Effector memory CD4-positive, alpha-beta T cell (primary cell): ENCODE results near the gene HSD3B1.
"Not testable (repeated sequence)": the region's sequence is repeated elsewhere in the genome, so short reads cannot be mapped to it uniquely, and the experiment has no call there.

ENCODE experiments used
- DNase-seq, 3 donors: peaks; one replicate each; pipeline ENCODE4 v3.0.0-alpha.2; 2020
- H3K27ac ChIP-seq: 2 replicates; pipeline ENCODE4 v1.7.0; 2013; ENCODE audit warnings: mild to moderate bottlenecking, low read length, moderate library complexity; ENCODE audit not compliant: insufficient read depth, poor library complexity, severe bottlenecking
- H3K27me3 ChIP-seq: replicated peaks from 2 replicates; pipeline ENCODE4 v1.7.0; 2013; ENCODE audit warnings: mild to moderate bottlenecking, low read length; ENCODE audit not compliant: insufficient read depth, control insufficient read depth, poor library complexity, severe bottlenecking
- H3K36me3 ChIP-seq: 2 replicates; pipeline ENCODE4 v1.7.0; 2013; ENCODE audit warnings: mild to moderate bottlenecking, low read length, moderate library complexity; ENCODE audit not compliant: control insufficient read depth, insufficient read depth
- H3K4me1 ChIP-seq: 2 replicates; pipeline ENCODE4 v1.7.0; 2013; ENCODE audit warnings: low read length, mild to moderate bottlenecking; ENCODE audit not compliant: control insufficient read depth, insufficient read depth, poor library complexity, severe bottlenecking
- H3K4me3 ChIP-seq: 2 replicates; pipeline ENCODE4 v1.7.0; 2013; ENCODE audit warnings: low read length, low read depth, mild to moderate bottlenecking; ENCODE audit not compliant: insufficient read depth, poor library complexity, severe bottlenecking
- H3K9me3 ChIP-seq: 2 replicates; pipeline ENCODE4 v1.7.0; 2013; ENCODE audit warnings: mild to moderate bottlenecking, low read length, moderate library complexity; ENCODE audit not compliant: control insufficient read depth

HSD3B1 gene

DNA sequence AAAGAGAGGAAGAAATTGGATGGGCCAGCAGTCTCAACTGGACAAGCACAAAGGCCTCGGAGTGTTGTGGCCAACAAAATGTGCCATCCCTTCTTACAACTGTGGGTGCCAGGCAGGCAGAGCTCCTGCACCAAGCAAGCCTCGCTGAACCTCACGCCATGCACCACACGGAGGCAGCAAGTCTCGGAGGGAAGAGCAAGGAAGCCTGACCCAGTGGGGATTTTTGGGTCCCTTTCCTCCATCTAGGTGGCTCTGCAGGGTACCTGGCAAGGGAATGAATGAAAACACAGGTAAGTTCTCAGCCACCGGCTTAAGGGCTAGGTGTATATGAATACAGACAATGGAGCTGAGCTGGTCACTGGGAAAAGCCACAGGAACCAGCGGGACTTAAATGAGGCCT lies 40.8 kb downstream of the HSD3B1 start:
- H3K9me3 ChIP-seq = no peaks in the 10 kb centered on the region
- no peaks in the 10 kb centered on the region for H3K36me3 ChIP-seq
- H3K4me3 ChIP-seq = no peak overlapping the region
- H3K27me3 ChIP-seq = no peaks in the 10 kb centered on the region
- DNase-seq = no peak
- H3K4me1 ChIP-seq = no peaks in the 10 kb centered on the region
- H3K27ac ChIP-seq = no peak overlapping the region

DNA sequence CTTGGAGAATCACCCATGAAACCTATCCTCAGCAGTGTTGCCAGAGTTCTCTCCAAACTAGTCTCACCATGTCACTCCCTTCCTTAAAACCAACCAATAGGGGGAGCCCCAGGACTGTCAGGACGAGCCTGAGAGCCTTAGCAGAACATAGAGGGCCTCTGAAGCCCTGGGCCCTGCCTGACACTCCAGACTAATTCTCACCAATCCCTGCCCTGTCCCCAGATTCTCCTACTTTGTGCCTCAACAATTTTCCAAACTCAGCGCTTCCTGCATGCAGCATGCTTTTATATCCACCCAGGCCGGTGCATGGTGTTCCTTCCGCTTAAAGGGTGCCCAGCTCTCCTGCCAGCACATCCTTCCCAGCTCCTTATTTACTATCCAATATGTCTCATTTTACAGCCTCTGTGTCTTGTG lies 42.7 kb downstream of the HSD3B1 start:
- DNase-seq = no peak
- no peaks in the 10 kb centered on the region for H3K36me3 ChIP-seq
- H3K4me1 ChIP-seq = no peaks in the 10 kb centered on the region
- no peaks in the 10 kb centered on the region for H3K9me3 ChIP-seq
- no peaks in the 10 kb centered on the region for H3K27me3 ChIP-seq
- H3K27ac ChIP-seq = no peak overlapping the region
- no peak overlapping the region for H3K4me3 ChIP-seq

DNA sequence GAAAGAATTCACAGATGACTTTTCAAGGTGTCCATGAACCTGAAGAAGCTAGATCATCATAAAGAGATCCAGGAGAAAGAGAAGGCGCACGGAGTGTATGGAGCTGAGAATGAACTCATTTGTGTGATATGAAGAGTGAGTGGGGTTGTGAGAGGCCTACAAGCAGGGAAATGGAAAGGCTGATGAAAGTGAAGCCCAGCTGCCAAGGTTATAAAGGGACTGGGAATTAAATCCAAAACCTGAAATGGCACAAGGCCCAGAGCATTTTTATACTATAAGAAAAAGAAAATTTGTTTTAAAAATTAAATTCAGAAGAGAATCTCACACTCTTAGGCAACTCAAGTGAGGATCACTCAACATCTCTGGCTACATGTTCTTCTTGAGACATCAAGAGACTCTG lies 43.4 kb downstream of the HSD3B1 start:
- Histone ChIP-seq H3K27ac (no peak overlapping the region), H3K36me3 (no peaks in the 10 kb centered on the region), H3K9me3 (no peaks in the 10 kb centered on the region), H3K27me3 (no peaks in the 10 kb centered on the region), H3K4me3 (no peak overlapping the region), H3K4me1 (no peaks in the 10 kb centered on the region)
- no peak for DNase-seq

DNA sequence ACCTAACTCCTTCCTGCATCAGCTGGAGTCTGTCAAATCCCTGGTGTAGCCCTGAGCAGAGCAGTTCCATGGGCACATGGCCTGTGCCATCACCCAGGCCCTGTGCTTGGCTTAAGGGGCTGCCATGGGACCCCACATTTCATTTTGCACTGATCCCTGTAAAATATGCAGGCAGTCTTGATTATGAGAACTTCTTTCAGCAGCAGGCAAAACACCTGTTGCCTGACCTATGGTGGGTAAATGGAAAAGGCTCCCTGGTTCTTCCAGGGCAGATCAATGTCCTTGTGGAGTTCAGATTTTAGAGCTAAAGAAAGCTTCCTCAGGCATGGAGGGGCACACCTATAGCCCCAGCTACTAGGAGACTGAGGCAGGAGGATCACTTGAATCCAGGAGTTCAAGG lies 44.2 kb downstream of the HSD3B1 start:
- Histone ChIP-seq H3K9me3 (no peaks in the 10 kb centered on the region), H3K36me3 (no peaks in the 10 kb centered on the region), H3K27ac (no peak overlapping the region), H3K4me3 (no peak overlapping the region), H3K4me1 (no peaks in the 10 kb centered on the region), H3K27me3 (no peaks in the 10 kb centered on the region)
- DNase-seq = no peak

DNA sequence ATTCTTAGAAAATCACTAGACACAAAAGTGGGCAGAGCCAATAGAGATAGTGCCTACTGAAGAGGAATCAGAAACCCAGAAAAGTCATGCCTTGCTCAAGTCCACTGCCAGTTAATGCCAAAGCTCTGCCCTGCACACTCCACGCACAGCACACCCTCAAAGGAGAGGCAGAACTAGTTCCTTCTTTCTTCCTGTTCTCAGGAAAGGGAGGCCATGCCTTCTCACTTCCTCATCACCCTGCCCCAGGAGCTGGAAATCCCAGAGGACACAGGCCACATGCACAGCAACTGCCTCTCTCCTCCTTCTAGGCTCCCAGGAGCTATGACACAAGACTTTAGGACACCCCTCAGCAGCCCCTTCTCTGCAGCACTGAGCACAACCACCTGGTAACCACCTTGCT lies 45.6 kb downstream of the HSD3B1 start:
- H3K4me3 ChIP-seq, H3K36me3 ChIP-seq, DNase-seq, H3K9me3 ChIP-seq, H3K4me1 ChIP-seq, H3K27me3 ChIP-seq, H3K27ac ChIP-seq: not testable (repeated sequence)

DNA sequence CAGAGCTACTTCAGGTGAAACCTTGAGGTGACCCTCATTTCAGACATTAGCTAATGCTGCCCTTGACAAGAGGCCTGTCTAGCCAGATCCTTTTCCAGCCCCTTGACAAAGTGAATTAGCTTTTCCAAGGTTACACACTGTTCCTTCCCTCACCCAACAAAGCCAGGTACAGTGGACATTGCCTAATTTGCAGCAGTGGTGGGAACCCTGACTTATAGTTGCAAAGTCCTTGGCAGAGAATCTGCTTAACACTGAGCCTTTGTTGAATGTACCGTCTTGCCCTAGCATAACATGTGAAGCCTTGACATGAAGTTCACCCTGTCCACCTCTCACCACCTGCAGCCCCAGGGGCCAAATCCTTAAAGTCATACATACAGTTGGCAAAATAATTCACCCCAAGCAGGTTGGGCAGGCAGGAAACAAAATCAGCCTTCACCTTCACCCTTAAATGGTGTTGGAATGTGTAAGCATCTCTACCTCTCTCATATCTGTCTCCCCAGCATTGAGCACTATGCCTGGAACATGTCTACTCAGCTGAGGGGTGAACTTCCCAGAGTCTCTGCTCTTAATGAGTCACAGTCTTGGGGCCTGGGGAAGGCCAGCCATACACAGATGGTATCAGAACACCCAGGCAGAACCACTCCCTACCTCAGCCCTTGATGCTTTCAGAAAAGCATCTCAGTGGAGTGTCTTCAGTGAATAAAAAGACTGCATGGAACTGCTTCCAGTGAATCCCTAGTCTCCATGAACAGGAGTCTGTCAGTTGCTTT lies 46.5 kb downstream of the HSD3B1 start:
- not testable (repeated sequence) for H3K4me1 ChIP-seq, H3K27ac ChIP-seq, H3K4me3 ChIP-seq, H3K36me3 ChIP-seq, H3K9me3 ChIP-seq, H3K27me3 ChIP-seq, DNase-seq

DNA sequence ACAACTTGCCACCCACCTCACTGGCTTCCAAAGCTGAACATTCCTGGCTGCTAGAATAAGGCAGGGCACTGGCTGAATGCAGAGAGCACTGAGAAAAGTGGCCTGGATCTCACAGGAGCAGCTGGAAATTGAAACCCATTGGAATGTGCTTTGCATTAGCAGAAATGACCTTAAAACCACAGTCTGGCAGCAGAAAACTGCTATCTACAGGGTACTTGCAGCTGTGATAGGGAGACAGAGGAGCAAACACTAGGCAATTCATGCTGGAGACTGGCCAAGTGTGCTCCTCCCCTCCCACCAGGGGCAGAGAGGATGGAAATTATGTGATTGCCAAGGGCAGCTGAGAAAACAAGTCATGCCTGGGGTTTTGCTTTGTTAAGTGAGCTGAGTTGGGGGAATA lies 47.2 kb downstream of the HSD3B1 start:
- no peak for DNase-seq
- Histone ChIP-seq H3K4me3 (no peak overlapping the region), H3K9me3 (no peaks in the 10 kb centered on the region), H3K27ac (no peak overlapping the region), H3K36me3 (no peaks in the 10 kb centered on the region), H3K4me1 (no peaks in the 10 kb centered on the region), H3K27me3 (no peaks in the 10 kb centered on the region)

DNA sequence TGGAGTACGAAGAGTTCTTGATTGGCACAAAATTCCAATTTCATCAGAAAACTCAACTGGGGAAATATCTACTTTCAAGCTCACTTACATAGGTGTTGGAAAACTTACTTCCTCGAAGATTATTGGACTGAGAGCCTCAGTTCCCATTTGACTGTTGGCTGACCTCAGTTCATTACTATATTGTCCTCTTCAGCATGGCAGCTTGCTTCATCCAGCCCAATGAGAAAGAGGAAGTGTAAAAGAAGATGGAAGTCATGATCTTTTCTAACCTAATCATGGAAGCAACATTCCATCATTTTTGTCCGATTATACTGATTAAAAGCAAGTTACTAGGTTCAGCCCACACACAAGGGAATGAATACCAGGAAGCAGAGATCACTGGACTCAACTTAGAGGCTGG lies 49.4 kb downstream of the HSD3B1 start:
- no peak for DNase-seq
- Histone ChIP-seq H3K27ac (no peak overlapping the region), H3K4me3 (no peak overlapping the region), H3K4me1 (no peaks in the 10 kb centered on the region), H3K9me3 (no peaks in the 10 kb centered on the region), H3K27me3 (no peaks in the 10 kb centered on the region), H3K36me3 (no peaks in the 10 kb centered on the region)

DNA sequence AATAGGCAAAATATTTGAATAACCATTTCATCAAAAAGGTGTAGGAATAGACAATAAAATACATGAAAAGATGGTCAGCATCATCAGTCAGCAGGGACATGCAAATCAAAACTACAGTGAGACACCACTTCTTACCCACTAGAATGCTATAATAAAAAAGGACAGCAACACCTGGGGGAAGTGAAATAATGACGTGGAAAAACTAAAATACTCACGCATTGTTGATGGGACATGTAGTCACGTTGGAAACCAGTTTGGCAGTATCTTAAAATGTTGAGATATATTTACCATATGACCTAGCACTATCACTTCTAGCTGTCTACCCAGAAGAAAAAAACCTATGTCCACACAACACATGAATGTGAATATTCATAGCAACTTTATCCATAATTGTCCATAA lies 53.4 kb downstream of the HSD3B1 start:
- H3K36me3 ChIP-seq, H3K4me1 ChIP-seq, H3K27ac ChIP-seq, H3K4me3 ChIP-seq, H3K9me3 ChIP-seq, DNase-seq, H3K27me3 ChIP-seq: not testable (repeated sequence)

DNA sequence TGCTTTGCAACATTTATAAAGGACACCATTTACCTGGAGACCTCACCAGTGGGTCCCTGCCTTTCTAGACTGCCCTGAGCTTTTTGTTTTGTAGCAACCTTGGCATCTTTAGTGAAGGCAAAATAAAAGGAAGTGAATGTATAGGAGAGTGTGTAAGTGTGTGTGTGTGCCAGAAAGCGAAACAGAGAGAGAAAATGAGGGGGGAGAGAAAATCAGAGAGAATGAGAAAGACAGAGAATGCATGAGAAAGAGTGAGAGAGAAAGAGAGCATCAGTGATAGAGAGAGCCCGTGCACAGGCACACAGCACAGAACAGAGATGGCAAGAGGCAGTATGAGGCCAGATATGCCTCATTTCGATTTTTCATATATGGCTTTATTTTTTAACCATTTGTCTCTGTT lies 57.5 kb downstream of the HSD3B1 start:
- no peak for DNase-seq
- no peak overlapping the region for H3K27ac ChIP-seq

More for the DNA sequence above, 57.5 kb downstream of the HSD3B1 start:
- Histone ChIP-seq H3K9me3 (no peaks in the 10 kb centered on the region), H3K4me3 (no peak overlapping the region), H3K4me1 (no peaks in the 10 kb centered on the region), H3K27me3 (no peaks in the 10 kb centered on the region), H3K36me3 (no peaks in the 10 kb centered on the region)
